Type B pancreatic cell (in vitro differentiated cells): ENCODE results near the gene PTEN. TPM values are rescaled to one million over a fixed set of nuclear protein-coding genes. Genes with fewer than 3 reads are reported as not detected.

ENCODE experiments used
- DNase-seq: peaks from one replicate; pipeline ENCODE4 v3.0.0; 2021; ENCODE audit warnings: mixed read lengths; ENCODE audit not compliant: unreplicated experiment; ENCODE audit errors: extremely low spot score
- H3K27ac Mint-ChIP-seq: 2 replicates; pipeline ENCODE4 v1.8.0; 2021; ENCODE audit warnings: mild to moderate bottlenecking, mixed read lengths
- H3K27me3 Mint-ChIP-seq: 2 replicates; pipeline ENCODE4 v1.8.0; 2021; ENCODE audit warnings: mixed read lengths
- H3K36me3 Mint-ChIP-seq: 2 replicates; pipeline ENCODE4 v1.8.0; 2021; ENCODE audit warnings: mixed read lengths
- H3K4me1 Mint-ChIP-seq: one replicate; pipeline ENCODE4 v1.8.0; 2021; ENCODE audit warnings: mixed read lengths; ENCODE audit not compliant: unreplicated experiment
- H3K4me3 Mint-ChIP-seq: 2 replicates; pipeline ENCODE4 v1.8.0; 2021; ENCODE audit warnings: mild to moderate bottlenecking, mixed read lengths
- H3K9me3 Mint-ChIP-seq: 2 replicates; pipeline ENCODE4 v1.8.0; 2021; ENCODE audit warnings: mixed read lengths
- CTCF ChIP-seq: fragments of 200-600 bp; sonication (generic); conservative IDR thresholded peaks from 2 replicates; pipeline ENCODE4 v1.5.0; 2021; ENCODE audit warnings: antibody characterized with exemption, mild to moderate bottlenecking
- long read RNA-seq: library from polyadenylated mRNA; unstranded; transcript quantifications from one replicate; pipeline ENCODE4 v2.0.0, GENCODE V29; 2020
- total RNA-seq: library from RNA; stranded (reverse); gene quantifications from 2 replicates; pipeline ENCODE4 v1.2.1, GENCODE V29; 2021; ENCODE audit warnings: low replicate concordance

The PTEN gene
- total RNA-seq, result 80.6 and 93.1 TPM in 2 replicates
- long read RNA-seq, full-length matches to known transcripts, result 6 of 15 reads
- long read RNA-seq, partial matches to known transcripts, result 5 of 15 reads
- long read RNA-seq, other reads (novel, unspliced or antisense), result 4 of 15 reads

GRCh38 chr10:87863053-87863943 lies at the start of gene PTEN, which contains the start of gene KLLN:
PTEN (plus strand) TSS chr10:87863625; CDS start chr10:87864470, 845 bp downstream.
KLLN (minus strand) TSS chr10:87863533; CDS start chr10:87862487, 1,046 bp downstream.
- Mint-ChIP-seq H3K27ac (peak within 1 kb of the TSS; percentile 98), H3K36me3 (peaks cover 4% of the 10 kb centered on the region), H3K4me3 (peak within 1 kb of the TSS; percentile 99), H3K9me3 (no peaks in the 10 kb centered on the region), H3K4me1 (peaks cover 20% of the 10 kb centered on the region), H3K27me3 (no peaks in the 10 kb centered on the region)
- peak; percentile 14 for TF ChIP-seq CTCF
- peak; percentile 94 for DNase-seq

- Mint-ChIP-seq H3K27me3 (no peaks in the 10 kb centered on the region), H3K4me3 (peak overlapping the region; percentile 96), H3K4me1 (peaks cover 23% of the 10 kb centered on the region), H3K27ac (peak overlapping the region; percentile 97), H3K36me3 (peaks cover 23% of the 10 kb centered on the region), H3K9me3 (no peaks in the 10 kb centered on the region)
- TF ChIP-seq CTCF, result peak; percentile 68
- no peak for DNase-seq
Measured at GRCh38 chr10:87816163-87816897, 47.1 kb upstream of the PTEN start.

- peak overlapping the region; percentile 97 for H3K27ac Mint-ChIP-seq
- H3K27me3 Mint-ChIP-seq, result no peaks in the 10 kb centered on the region
- H3K9me3 Mint-ChIP-seq, result no peaks in the 10 kb centered on the region
- no peak for TF ChIP-seq CTCF
- peaks cover 23% of the 10 kb centered on the region for H3K4me1 Mint-ChIP-seq
- peak overlapping the region; percentile 96 for H3K4me3 Mint-ChIP-seq
- DNase-seq, result no peak
- H3K36me3 Mint-ChIP-seq, result peaks cover 16% of the 10 kb centered on the region
Measured at GRCh38 chr10:87816898-87817608, 46.4 kb upstream of the PTEN start.

DNA sequence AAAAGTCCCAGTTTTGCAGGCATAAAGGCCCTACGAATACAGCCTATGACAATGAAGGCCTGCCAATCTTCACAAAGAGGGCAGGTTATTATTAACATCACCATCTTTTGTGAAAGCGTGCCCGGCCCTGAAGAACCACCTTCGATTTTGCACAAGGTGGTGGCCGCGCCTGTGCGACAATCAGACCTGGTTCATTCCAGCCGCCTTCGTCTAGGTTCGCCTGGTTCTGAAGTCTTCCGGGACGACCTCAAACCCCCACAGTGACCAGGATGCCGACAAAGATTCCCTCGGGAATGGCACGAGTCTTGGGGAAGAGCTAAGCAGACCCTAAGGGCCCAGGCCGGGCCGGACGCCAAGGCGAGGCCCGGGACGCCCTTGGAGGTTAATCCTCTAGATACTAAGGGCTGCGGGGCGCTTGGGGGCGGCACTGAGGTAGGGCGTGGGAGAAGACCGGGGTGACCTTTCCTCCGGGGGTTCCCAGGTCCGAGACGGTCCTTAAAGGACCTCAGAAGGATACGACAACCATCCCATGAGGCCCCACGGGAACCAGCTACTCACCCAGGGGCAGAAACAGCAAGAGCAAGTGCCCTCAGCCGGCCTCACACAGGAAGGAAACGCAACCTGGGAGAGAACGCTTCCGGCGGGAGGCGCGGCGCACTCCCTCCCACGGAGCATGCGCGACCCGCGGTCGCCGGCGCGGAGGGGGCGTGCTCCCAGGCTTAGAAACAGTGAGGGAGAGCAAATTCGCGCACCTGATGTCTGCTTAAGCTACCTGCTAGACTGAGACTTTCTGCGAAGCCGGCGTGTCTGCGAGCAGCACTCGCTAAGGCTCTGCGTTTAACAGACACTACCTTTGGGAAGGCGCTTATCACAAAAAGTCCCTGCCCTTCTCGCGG lies 45.6 kb upstream of the PTEN start, which contains the start of gene ATAD1:
ATAD1 (minus strand) TSS at position 618 of the 896 bp plus-strand sequence. CDS start 3,627 bp downstream, outside the sequence.
- Mint-ChIP-seq H3K27me3 (no peaks in the 10 kb centered on the region), H3K27ac (peak within 1 kb of the TSS; percentile 97), H3K4me1 (peaks cover 23% of the 10 kb centered on the region), H3K4me3 (peak within 1 kb of the TSS; percentile 96), H3K9me3 (no peaks in the 10 kb centered on the region), H3K36me3 (peaks cover 14% of the 10 kb centered on the region)
- TF ChIP-seq CTCF, result peak; percentile 35
- peak; percentile 87 for DNase-seq
